Mammary epithelial cell (primary cell): Measurements from ENCODE around the gene NOX4.

ENCODE experiments used
- EZH2 ChIP-seq: IDR thresholded peaks from 2 replicates; pipeline ENCODE4 v1.6.1; 2012; ENCODE audit warnings: low read length, inconsistent platforms, borderline replicate concordance
- TF ChIP-seq, protein P1 (sequence below), 2 donors: IDR thresholded peaks in 1 of 2; conservative IDR thresholded peaks in 1 of 2; 2 replicates each; pipeline ENCODE4 v1.5.1; 2011 to 2012; ENCODE audit warnings: inconsistent platforms in 2 of 2, low read length in 2 of 2, mild to moderate bottlenecking in 2 of 2, control low read depth in 1 of 2, low read depth in 1 of 2; ENCODE audit not compliant: insufficient read depth in 1 of 2; ENCODE audit errors: extremely low read depth in 1 of 2

DNA sequence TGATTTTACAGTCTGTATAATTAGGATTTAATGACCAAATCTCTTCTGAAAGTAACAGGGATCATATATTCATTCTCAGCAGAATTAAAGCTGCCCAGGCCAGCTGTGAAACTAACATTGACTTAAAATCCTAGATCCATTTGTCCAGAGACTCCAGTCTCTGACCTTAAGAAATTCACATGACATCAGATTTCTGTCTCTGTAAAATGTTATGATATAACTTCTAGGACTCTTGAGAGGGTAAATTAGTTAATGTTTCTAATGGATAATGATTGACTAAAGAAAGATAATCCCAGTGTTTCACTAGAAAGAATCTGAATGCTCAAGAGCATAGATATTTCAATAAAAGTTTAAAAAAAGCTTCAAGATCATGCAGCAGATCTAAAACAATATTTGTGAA, 6.3 kb downstream of the NOX4 start:
- TF ChIP-seq, protein P1, sequence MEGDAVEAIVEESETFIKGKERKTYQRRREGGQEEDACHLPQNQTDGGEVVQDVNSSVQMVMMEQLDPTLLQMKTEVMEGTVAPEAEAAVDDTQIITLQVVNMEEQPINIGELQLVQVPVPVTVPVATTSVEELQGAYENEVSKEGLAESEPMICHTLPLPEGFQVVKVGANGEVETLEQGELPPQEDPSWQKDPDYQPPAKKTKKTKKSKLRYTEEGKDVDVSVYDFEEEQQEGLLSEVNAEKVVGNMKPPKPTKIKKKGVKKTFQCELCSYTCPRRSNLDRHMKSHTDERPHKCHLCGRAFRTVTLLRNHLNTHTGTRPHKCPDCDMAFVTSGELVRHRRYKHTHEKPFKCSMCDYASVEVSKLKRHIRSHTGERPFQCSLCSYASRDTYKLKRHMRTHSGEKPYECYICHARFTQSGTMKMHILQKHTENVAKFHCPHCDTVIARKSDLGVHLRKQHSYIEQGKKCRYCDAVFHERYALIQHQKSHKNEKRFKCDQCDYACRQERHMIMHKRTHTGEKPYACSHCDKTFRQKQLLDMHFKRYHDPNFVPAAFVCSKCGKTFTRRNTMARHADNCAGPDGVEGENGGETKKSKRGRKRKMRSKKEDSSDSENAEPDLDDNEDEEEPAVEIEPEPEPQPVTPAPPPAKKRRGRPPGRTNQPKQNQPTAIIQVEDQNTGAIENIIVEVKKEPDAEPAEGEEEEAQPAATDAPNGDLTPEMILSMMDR (conservative IDR thresholded peaks at IDR 0.05 in 1 of 2, IDR thresholded peaks at IDR 0.05 in 1 of 2; ENCODE audit: extremely low read depth in 1 of 2, insufficient read depth in 1 of 2, low read depth in 1 of 2, low read length in 2 of 2), result no peak
- TF ChIP-seq EZH2, result no peak
